GM18519 (cell line): Measurements from ENCODE around the gene KRTAP4-1.
"Not testable (repeated sequence)": the region's sequence is repeated elsewhere in the genome, so short reads cannot be mapped to it uniquely, and the experiment has no call there.

ENCODE experiments used
- ATAC-seq: cut with Tn5 transposase; IDR thresholded peaks from one replicate; pipeline ENCODE4 v1.9.1; 2021; ENCODE audit warnings: mild to moderate bottlenecking, moderate library complexity; ENCODE audit not compliant: unreplicated experiment, low FRiP score

The KRTAP4-1 gene

DNA sequence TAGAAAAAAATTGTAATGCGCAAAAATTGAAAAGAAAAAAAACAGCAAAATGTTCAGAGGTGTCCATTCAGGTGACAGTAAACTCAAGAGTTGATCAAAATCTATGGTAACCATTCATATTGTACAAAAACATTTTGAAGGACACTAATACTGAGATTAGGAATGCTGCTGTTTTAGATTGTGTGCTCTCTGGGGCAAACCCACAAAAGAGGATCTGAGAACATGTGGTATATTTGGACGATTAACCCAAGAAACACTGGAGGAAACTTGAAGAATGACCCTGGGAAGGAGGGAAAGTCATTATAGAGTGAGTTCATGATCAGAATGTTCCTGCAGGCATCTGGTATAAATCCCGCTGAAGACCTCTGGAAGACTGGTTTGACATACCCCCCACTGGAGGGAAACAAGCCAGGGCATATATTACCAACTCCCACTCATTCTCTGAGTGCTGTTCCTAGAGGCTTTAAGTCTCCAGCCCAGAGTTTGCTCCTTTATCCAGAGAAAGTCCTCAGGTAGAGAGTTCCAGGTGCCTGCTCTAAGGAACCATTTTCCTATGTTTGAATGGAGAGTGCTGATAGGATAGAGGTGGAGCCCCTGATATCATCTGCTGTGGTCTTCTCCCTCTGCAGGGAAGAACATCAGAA, 7.8 kb downstream of the KRTAP4-1 start:
- no peak for ATAC-seq

DNA sequence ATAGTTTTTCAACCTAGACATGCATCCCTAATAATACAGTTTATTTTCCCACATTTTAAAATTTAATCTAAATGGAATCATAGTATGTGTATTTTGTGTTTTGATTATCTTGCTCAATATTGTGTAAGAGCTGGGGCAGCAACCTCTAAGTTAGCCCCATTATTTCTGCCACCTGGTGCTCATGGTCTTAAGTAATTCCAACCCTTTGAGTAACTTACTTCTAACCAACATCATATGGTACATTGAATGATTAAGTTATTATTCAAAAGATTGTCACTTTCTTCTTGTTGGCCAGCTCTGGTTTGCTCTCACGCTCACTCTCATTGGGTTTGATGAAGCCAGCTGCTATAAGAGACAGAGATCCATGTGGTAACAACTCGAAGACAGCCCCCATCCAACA, 12.8 kb downstream of the KRTAP4-1 start:
- ATAC-seq = no peak

DNA sequence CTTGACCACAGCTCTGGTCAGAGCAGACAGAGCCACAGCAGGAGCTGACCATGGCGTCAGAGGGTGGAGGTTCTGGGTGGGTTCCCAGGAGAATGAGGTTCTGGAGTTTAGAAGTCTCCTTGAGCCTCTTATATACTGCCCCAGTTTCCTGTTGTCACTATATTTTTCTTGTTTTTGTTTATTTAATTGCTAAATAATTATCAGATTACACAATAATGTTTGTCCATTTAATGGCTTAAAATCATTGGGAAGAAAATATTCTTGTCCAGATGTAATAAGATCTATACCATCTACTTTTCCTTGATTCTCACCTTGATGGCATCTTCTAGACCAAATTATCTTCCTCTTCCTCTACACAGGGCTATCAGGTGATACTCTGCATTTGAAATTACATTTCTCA, 16.6 kb downstream of the KRTAP4-1 start, which contains the start of gene KRTAP4-3:
KRTAP4-3 (minus strand) TSS at position 101 of the 400 bp plus-strand sequence; CDS start at position 52, 49 bp downstream.
- no peak for ATAC-seq

DNA sequence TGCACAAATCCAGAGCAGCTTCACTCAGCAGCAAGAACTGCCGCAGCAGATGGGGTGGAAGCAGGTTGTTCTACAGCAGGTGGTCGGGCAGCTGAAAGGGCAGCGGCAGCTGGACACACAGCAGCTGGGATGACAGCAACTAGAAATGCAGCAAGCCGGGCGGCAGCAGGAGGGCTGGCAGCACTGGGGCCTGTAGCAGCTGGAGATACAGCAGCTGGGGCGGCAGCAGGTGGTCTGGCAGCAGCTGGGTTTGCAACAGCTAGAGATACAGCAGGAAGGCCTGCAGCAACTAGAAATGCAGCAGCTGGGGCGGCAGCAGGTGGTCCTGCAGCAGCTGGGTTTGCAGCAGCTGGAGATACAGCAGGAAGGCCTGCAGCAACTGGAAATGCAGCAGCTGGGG, 17.1 kb downstream of the KRTAP4-1 start:
- ATAC-seq = no peak

DNA sequence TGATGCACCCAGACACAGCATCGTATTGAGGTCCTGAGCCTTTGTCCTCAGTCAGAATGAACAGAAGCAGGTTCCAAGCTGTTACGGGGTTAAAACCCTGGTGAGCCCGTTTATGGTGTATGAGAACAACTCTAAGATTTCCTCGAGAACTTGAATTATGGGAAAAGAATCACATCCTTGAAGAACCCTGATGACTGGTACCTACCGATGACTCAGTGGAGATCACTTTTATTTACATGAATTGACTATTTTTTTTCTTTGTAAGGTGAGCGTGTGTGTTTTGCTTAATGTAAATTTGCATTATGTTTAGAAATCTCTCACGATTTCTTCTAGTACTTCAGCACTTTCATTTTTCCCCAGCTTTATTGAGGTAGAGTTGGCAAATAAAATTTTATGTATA, 20.9 kb downstream of the KRTAP4-1 start:
- ATAC-seq = no peak

DNA sequence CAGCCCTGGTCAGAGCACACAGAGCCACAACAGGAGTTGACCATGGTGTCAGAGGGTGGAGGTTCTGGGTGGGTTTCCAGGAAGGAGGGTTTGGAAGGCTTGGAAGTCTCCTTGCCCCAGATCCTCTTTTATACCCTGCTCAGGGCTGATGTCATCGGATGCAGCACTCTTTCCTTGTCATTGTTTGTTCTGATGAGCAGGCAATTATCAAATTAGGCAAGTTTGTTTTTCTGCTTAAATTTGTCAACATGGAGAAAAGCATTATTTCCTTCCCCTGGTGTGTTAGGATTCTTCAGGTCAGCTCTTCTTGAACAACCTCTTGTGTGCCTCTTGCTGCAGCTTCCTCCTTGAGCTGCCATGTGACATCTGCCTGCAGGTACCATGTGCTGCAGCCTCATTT, 24.1 kb downstream of the KRTAP4-1 start, which contains the start of gene KRTAP4-4:
KRTAP4-4 (minus strand) TSS at position 101 of the 400 bp plus-strand sequence; CDS start at position 44, 57 bp downstream.
- ATAC-seq = no peak

DNA sequence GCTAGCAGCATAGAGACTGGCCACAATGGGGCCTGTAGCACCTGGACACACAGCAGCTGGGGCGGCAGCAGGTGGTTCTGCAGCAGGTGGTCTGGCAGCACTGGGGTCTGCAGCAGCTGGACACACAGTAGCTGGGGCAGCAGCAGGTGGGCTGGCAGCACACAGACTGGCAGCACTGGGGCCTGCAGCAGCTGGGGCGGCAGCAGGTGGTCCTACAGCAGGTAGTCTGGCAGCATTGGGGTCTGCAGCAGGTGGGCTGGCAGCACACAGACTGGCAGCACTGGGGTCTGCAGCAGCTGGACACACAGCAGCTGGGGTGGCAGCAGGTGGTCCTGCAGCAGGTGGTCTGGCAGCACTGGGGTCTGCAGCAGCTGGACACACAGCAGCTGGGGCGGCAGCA, 24.5 kb downstream of the KRTAP4-1 start:
- ATAC-seq = not testable (repeated sequence)

DNA sequence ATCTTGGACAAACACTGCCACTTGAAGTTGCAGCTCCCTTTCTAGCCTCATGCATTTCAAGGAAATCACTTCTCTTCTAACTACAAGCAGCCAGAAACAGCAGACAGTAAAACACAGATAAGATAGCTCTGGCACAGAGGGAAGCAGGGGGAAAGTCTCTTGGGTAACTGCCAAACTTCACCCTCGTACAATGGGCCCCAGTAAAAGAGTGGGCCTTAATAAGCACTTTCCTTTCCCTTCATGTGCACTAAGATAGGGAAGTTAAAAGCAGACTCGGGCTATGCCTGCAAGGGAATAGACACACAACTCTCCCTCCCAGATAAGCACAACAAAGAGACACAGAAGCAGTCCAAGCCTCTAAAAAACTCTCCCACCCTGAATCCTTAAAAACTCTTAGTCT, 30.9 kb downstream of the KRTAP4-1 start:
- no peak for ATAC-seq

DNA sequence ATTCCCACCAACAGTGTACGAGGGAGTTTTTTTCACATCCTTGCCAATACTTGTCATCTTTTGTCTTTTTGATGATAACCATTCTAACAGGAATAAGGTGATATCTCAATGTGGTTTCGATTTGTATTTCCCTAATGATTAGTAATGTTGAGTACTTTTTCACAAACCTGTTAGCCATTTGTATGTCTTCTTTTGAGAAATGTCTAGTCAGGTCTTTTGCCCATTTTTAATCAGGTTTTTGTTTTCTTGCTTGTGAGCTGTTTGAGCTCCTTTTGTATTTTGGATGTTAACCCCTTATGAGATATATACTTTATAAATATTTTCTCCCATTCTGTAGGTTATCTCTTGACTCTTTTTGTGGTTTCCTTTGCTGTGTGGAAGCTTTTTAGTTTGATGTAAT, 33.2 kb downstream of the KRTAP4-1 start:
- ATAC-seq = no peak

DNA sequence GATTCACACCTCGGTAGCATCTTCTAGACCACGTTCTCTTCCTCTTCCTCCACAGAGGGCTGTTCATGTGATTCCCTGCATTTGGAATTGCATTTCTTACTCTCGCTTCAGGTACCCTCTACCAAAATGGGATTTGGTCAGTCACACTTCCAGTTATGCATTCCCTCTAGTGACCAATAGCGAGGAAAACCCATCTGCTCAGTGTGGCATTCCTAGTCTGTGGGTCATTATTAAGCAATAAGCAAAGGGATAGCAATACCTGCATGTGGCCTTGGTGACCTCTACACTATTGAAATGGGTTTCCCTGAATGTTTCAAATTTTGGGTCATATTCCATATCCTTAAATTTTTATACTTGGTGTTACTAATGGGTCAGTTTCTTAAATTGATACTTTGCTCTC, 34.7 kb downstream of the KRTAP4-1 start:
- ATAC-seq = no peak

DNA sequence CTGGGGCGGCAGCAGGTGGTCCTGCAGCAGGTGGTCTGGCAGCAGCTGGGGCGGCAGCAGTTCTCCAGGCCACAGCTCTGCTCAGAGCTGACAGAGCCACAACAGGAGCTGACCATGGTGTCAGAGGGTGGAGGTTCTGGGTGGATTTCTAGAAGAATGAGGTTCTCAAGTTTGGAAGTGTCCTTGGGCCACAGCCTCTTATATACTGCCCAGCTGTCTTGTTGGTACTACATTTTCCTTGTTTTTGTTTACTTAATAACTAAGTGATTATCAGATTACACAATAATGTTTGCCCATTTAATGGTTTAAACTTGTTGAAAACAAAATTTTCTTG, 35.1 kb downstream of the KRTAP4-1 start, which contains the start of gene KRTAP4-5:
KRTAP4-5 (minus strand) TSS at position 174 of the 334 bp plus-strand sequence; CDS start at position 116, 58 bp downstream.
- no peak for ATAC-seq

DNA sequence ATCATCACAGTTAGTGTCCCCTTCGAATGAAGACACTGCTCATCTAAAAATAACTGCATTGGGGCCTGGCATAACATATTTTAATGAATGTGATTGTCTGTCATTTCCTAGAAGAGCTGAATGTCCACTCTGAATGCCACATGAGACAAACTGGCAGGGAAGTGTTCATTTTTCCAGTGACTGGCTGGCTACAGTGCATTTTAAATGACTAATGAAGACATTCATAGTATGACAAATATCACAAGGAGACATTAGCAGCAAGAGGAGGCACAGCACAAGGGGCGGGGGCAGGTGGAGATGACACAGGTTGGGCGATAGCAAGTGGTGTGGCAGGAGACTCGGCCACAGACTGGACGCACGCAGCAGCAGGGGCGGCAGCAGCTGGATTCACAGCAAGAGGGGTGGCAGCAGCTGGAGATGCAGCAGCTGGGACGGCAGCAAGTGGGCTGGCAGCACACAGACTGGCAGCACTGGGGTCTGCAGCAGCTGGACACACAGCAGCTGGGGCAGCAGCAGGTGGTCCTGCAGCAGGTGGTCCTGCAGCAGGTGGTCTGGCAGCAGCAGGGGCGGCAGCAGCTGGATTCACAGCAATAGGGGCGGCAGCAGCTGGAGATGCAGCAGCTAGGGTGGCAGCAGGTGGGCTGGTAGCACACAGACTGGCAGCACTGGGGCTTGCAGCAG, 35.6 kb downstream of the KRTAP4-1 start:
- not testable (repeated sequence) for ATAC-seq

DNA sequence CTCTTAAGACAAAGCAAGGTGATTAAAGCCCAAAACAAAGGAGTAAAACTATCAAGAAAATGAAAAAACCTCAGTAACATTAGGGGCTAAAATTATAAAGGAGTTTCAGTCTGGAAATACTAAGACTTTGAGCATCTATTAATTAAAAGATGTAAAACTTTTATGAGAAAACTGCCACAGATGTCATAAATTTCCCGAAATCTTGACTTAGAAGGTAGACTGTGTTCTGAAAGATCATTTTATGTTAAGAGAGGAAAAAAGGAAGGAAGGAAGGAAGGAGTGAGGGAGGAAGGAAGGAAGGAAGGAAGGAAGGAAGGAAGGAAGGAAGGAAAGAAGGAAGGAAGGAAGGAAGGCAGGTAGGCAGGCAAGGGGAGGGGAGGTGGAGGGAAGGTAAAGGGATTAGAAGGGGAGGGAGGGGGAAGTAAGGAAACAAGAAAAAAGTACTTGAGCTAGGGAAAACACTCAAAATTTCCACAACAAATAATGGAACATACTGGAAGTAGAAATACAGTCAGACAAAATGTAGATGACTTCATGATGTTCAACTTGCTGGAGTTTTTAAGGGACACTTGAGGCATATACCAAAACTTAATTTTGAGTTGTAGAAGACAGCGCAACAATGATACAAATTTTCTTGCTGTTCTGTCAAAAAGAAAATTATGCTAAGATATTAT, 37.0 kb downstream of the KRTAP4-1 start:
- no peak for ATAC-seq

DNA sequence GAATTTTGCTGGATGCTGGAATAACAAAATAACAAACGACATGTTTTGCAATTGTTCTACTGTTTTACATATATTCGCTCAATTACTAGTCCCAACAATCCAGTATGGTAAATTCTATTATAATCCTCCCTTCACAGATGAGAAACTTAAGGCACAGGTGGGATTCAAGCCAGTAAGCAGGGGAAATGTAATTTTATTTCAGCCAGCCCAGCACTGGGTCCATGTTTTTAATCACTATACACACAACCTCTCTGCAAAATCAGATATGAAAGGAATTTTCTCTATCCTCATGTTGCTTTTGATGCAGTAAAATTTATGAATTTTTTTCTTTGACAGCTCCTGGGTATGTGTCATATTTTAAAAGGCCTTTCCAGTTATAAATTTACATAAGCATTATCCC, 39.5 kb downstream of the KRTAP4-1 start:
- no peak for ATAC-seq

DNA sequence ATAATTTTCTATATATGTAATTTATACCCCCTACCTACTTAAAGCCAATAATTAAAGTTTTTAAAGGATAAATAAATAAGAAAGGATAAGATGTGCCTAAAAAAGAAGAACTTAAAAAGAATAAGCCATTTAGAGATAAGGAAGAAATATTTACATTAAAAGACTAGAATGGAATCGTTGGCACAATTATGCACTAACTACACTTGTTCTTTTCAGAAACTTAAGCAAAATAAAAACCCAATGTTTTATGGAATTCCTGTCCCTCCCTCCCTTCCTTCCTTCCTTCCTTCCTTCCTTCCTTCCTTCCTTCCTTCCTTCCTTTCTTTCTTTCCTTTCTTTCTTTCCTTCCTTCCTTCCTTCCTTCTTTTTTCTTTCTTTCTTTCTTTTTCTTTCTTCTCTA, 39.9 kb downstream of the KRTAP4-1 start:
- no peak for ATAC-seq

DNA sequence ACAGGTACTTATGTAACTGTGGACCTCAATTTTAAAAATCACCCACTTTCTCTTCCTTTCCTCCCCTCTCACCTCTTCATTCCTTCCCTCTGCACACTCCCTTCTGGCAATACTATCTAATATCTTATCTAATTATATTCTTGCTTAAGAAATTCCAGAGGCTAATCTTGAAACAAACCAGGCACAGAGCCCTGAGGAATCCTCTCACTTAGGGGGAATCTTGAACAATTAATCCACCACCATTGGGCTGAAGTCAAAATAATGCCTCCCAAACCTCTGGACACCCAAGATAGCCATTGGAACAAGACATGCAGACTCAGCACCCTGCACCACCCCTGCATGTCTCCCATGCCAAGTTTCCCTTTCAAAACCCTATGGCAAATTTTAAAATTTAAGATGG, 43.4 kb downstream of the KRTAP4-1 start:
- no peak for ATAC-seq

DNA sequence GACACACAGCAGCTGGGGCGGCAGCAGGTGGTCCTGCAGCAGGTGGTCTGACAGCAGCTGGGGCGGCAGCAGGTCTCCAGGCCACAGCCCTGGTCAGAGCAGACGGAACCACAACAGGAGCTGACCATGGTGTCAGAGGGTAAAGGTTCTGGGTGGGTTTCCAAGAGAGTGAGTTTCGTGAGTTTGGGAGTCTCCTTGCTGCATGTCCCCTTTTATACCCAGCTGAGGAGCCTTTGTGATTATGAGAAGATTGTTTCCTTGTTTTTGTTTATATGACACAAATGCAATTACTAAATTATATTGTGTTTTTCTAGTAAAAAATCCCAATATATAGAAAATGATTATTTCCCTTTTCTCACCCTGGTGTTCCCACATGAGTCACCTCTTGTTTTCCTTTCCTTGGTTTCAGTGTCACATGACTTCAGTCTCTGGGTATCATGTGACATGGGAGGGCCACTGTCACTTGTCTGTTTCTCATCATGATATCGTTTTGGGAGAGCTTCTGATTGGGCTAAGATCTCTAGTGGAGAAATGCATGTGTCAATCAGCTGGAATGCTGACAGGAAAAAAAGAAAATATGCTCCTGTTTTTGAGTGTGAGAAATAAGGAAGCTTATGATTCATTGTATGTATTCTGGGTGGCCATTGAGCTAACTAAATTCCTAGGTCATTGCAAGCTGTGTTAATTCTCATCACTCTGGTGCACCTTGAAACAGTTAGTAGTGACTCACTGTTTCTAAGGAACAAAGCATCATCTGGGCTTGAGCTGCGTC, 44.2 kb downstream of the KRTAP4-1 start, which contains the start of gene KRTAP4-6:
KRTAP4-6 (minus strand) TSS at position 185 of the 772 bp plus-strand sequence; CDS start at position 128, 57 bp downstream.
- no peak for ATAC-seq

DNA sequence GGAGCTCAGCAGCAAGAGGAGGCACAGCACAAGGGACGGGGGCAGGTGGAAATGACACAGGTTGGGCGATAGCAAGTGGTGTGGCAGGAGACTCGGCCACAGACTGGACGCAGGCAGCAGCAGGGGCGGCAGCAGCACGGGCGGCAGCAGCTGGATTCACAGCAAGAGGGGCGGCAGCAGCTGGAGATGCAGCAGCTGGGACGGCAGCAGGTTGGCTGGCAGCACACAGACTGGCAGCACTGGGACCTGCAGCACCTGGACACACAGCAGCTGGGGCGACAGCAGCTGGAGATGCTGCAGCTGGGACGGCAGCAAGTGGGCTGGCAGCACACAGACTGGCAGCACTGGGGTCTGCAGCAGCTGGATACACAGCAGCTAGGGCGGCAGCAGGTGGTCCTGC, 44.8 kb downstream of the KRTAP4-1 start:
- ATAC-seq = not testable (repeated sequence)
